ENCODE data around the gene SPIB. TPM values are rescaled to one million over a fixed set of nuclear protein-coding genes. Genes with fewer than 3 reads are reported as not detected.

SPIB gene
- total and polyA plus RNA-seq, 4 donors: 0.06 to 0.47 (median 0.37) TPM

- H3K9me3 ChIP-seq (ENCODE audit: control insufficient read depth, insufficient read depth, low read length): no peaks in the 10 kb centered on the region
- H3K27ac ChIP-seq (ENCODE audit: low read depth, low read length): no peak overlapping the region
- no peak overlapping the region for H3K4me3 ChIP-seq (ENCODE audit: low read depth, low read length)
- no peaks in the 10 kb centered on the region for H3K27me3 ChIP-seq (ENCODE audit: control insufficient read depth, insufficient read depth, low read length)
- WGBS (ENCODE audit: insufficient coverage): 93% methylated on average over 18 of the region's 19 CpGs
- peaks cover 74% of the 10 kb centered on the region for H3K36me3 ChIP-seq (ENCODE audit: control insufficient read depth, insufficient read depth, low read length)
- DNase-seq (ENCODE audit: low read depth in 4 of 6, low spot score in 6 of 6): no peak
- H3K4me1 ChIP-seq (ENCODE audit: control insufficient read depth, insufficient read depth, low read length): no peaks in the 10 kb centered on the region
Measured at GRCh38 chr19:50406829-50407228, 11.9 kb upstream of the SPIB start.

GRCh38 chr19:50409347-50409746, 9.4 kb upstream of the SPIB start:
- no peak for DNase-seq (ENCODE audit: low read depth in 4 of 6, low spot score in 6 of 6)
- WGBS (ENCODE audit: insufficient coverage): 96% methylated on average over 17 of the region's 17 CpGs
- Histone ChIP-seq H3K27me3 (ENCODE audit: control insufficient read depth, insufficient read depth, low read length) (no peaks in the 10 kb centered on the region), H3K27ac (ENCODE audit: low read depth, low read length) (no peak overlapping the region), H3K4me3 (ENCODE audit: low read depth, low read length) (no peak overlapping the region), H3K4me1 (ENCODE audit: control insufficient read depth, insufficient read depth, low read length) (peaks cover under 1% of the 10 kb centered on the region), H3K9me3 (ENCODE audit: control insufficient read depth, insufficient read depth, low read length) (no peaks in the 10 kb centered on the region), H3K36me3 (ENCODE audit: control insufficient read depth, insufficient read depth, low read length) (peaks cover 64% of the 10 kb centered on the region)

GRCh38 chr19:50410109-50410508, 8.6 kb upstream of the SPIB start:
- no peak overlapping the region for H3K4me3 ChIP-seq (ENCODE audit: low read depth, low read length)
- no peaks in the 10 kb centered on the region for H3K27me3 ChIP-seq (ENCODE audit: control insufficient read depth, insufficient read depth, low read length)
- no peaks in the 10 kb centered on the region for H3K9me3 ChIP-seq (ENCODE audit: control insufficient read depth, insufficient read depth, low read length)
- no peak for DNase-seq (ENCODE audit: low read depth in 4 of 6, low spot score in 6 of 6)
- H3K27ac ChIP-seq (ENCODE audit: low read depth, low read length): no peak overlapping the region
- WGBS (ENCODE audit: insufficient coverage): 87% methylated on average over 8 of the region's 10 CpGs
- H3K4me1 ChIP-seq (ENCODE audit: control insufficient read depth, insufficient read depth, low read length): peaks cover 8% of the 10 kb centered on the region
- H3K36me3 ChIP-seq (ENCODE audit: control insufficient read depth, insufficient read depth, low read length): peaks cover 69% of the 10 kb centered on the region

GRCh38 chr19:50412419-50412818, 6.3 kb upstream of the SPIB start:
- Histone ChIP-seq H3K4me1 (ENCODE audit: control insufficient read depth, insufficient read depth, low read length) (peaks cover 8% of the 10 kb centered on the region), H3K27me3 (ENCODE audit: control insufficient read depth, insufficient read depth, low read length) (peaks cover 5% of the 10 kb centered on the region), H3K36me3 (ENCODE audit: control insufficient read depth, insufficient read depth, low read length) (peaks cover 72% of the 10 kb centered on the region), H3K9me3 (ENCODE audit: control insufficient read depth, insufficient read depth, low read length) (no peaks in the 10 kb centered on the region), H3K27ac (ENCODE audit: low read depth, low read length) (no peak overlapping the region), H3K4me3 (ENCODE audit: low read depth, low read length) (no peak overlapping the region)
- DNase-seq (ENCODE audit: low read depth in 4 of 6, low spot score in 6 of 6): no peak
- WGBS (ENCODE audit: insufficient coverage): no CpG with 5 or more reads among the region's 2 CpGs

GRCh38 chr19:50413096-50413495, 5.6 kb upstream of the SPIB start:
- H3K36me3 ChIP-seq (ENCODE audit: control insufficient read depth, insufficient read depth, low read length): peaks cover 71% of the 10 kb centered on the region
- H3K4me3 ChIP-seq (ENCODE audit: low read depth, low read length): no peak overlapping the region
- H3K4me1 ChIP-seq (ENCODE audit: control insufficient read depth, insufficient read depth, low read length): peaks cover 8% of the 10 kb centered on the region
- DNase-seq (ENCODE audit: low read depth in 4 of 6, low spot score in 6 of 6): no peak
- peaks cover 10% of the 10 kb centered on the region for H3K27me3 ChIP-seq (ENCODE audit: control insufficient read depth, insufficient read depth, low read length)
- WGBS (ENCODE audit: insufficient coverage): 93% methylated on average over 9 of the region's 13 CpGs
- H3K27ac ChIP-seq (ENCODE audit: low read depth, low read length): no peak overlapping the region
- H3K9me3 ChIP-seq (ENCODE audit: control insufficient read depth, insufficient read depth, low read length): no peaks in the 10 kb centered on the region

- Histone ChIP-seq H3K4me3 (ENCODE audit: low read depth, low read length) (no peak overlapping the region), H3K27ac (ENCODE audit: low read depth, low read length) (no peak overlapping the region), H3K27me3 (ENCODE audit: control insufficient read depth, insufficient read depth, low read length) (peaks cover 14% of the 10 kb centered on the region), H3K36me3 (ENCODE audit: control insufficient read depth, insufficient read depth, low read length) (peaks cover 68% of the 10 kb centered on the region), H3K4me1 (ENCODE audit: control insufficient read depth, insufficient read depth, low read length) (peaks cover 12% of the 10 kb centered on the region), H3K9me3 (ENCODE audit: control insufficient read depth, insufficient read depth, low read length) (no peaks in the 10 kb centered on the region)
- 94% methylated on average over 18 of the region's 21 CpGs for WGBS (ENCODE audit: insufficient coverage)
- no peak for DNase-seq (ENCODE audit: low read depth in 4 of 6, low spot score in 6 of 6)
Measured at GRCh38 chr19:50413531-50413930, 5.2 kb upstream of the SPIB start.

GRCh38 chr19:50414864-50415660, 3.7 kb upstream of the SPIB start:
- no peaks in the 10 kb centered on the region for H3K9me3 ChIP-seq (ENCODE audit: control insufficient read depth, insufficient read depth, low read length)
- DNase-seq (ENCODE audit: low read depth in 4 of 6, low spot score in 6 of 6): peak in 3 of 6 donors; percentile 22 to 70 (median 64)
- H3K4me3 ChIP-seq (ENCODE audit: low read depth, low read length): no peak overlapping the region
- H3K27me3 ChIP-seq (ENCODE audit: control insufficient read depth, insufficient read depth, low read length): peaks cover 29% of the 10 kb centered on the region
- peaks cover 54% of the 10 kb centered on the region for H3K36me3 ChIP-seq (ENCODE audit: control insufficient read depth, insufficient read depth, low read length)
- H3K4me1 ChIP-seq (ENCODE audit: control insufficient read depth, insufficient read depth, low read length): peaks cover 16% of the 10 kb centered on the region
- 46% methylated on average over 30 of the region's 37 CpGs for WGBS (ENCODE audit: insufficient coverage)
- H3K27ac ChIP-seq (ENCODE audit: low read depth, low read length): no peak overlapping the region

- H3K36me3 ChIP-seq (ENCODE audit: control insufficient read depth, insufficient read depth, low read length): peaks cover 48% of the 10 kb centered on the region
- DNase-seq (ENCODE audit: low read depth in 4 of 6, low spot score in 6 of 6): no peak
- H3K27ac ChIP-seq (ENCODE audit: low read depth, low read length): no peak overlapping the region
- H3K4me3 ChIP-seq (ENCODE audit: low read depth, low read length): no peak overlapping the region
- WGBS (ENCODE audit: insufficient coverage): 86% methylated on average over 20 of the region's 22 CpGs
- peaks cover 33% of the 10 kb centered on the region for H3K27me3 ChIP-seq (ENCODE audit: control insufficient read depth, insufficient read depth, low read length)
- H3K9me3 ChIP-seq (ENCODE audit: control insufficient read depth, insufficient read depth, low read length): no peaks in the 10 kb centered on the region
- peaks cover 16% of the 10 kb centered on the region for H3K4me1 ChIP-seq (ENCODE audit: control insufficient read depth, insufficient read depth, low read length)
Measured at GRCh38 chr19:50415661-50416033, 3.1 kb upstream of the SPIB start.

GRCh38 chr19:50416034-50416977, 2.4 kb upstream of the SPIB start:
- DNase-seq (ENCODE audit: low read depth in 4 of 6, low spot score in 6 of 6): no peak
- Histone ChIP-seq H3K9me3 (ENCODE audit: control insufficient read depth, insufficient read depth, low read length) (no peaks in the 10 kb centered on the region), H3K27me3 (ENCODE audit: control insufficient read depth, insufficient read depth, low read length) (peaks cover 35% of the 10 kb centered on the region), H3K27ac (ENCODE audit: low read depth, low read length) (no peak overlapping the region), H3K4me1 (ENCODE audit: control insufficient read depth, insufficient read depth, low read length) (peaks cover 16% of the 10 kb centered on the region), H3K4me3 (ENCODE audit: low read depth, low read length) (no peak overlapping the region), H3K36me3 (ENCODE audit: control insufficient read depth, insufficient read depth, low read length) (peaks cover 42% of the 10 kb centered on the region)
- WGBS (ENCODE audit: insufficient coverage): 89% methylated on average over 32 of the region's 35 CpGs

All from spinal cord (tissue), 10 donors.